Measurements from ENCODE around the gene STS. TPM values are rescaled to one million over a fixed set of nuclear protein-coding genes. Genes with fewer than 3 reads are reported as not detected.

The STS gene, protein sequence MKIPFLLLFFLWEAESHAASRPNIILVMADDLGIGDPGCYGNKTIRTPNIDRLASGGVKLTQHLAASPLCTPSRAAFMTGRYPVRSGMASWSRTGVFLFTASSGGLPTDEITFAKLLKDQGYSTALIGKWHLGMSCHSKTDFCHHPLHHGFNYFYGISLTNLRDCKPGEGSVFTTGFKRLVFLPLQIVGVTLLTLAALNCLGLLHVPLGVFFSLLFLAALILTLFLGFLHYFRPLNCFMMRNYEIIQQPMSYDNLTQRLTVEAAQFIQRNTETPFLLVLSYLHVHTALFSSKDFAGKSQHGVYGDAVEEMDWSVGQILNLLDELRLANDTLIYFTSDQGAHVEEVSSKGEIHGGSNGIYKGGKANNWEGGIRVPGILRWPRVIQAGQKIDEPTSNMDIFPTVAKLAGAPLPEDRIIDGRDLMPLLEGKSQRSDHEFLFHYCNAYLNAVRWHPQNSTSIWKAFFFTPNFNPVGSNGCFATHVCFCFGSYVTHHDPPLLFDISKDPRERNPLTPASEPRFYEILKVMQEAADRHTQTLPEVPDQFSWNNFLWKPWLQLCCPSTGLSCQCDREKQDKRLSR
- 1.7 to 2.4 TPM (median 1.8 TPM) in 5 replicates for total RNA-seq (2022; extraction: Qiagen RNA extraction)

GRCh38 chrX:7147413-7147977 is at the start of gene STS:
Gene STS (plus strand): TSS chrX:7147712. CDS start chrX:7253200, 105,488 bp downstream.

DNA sequence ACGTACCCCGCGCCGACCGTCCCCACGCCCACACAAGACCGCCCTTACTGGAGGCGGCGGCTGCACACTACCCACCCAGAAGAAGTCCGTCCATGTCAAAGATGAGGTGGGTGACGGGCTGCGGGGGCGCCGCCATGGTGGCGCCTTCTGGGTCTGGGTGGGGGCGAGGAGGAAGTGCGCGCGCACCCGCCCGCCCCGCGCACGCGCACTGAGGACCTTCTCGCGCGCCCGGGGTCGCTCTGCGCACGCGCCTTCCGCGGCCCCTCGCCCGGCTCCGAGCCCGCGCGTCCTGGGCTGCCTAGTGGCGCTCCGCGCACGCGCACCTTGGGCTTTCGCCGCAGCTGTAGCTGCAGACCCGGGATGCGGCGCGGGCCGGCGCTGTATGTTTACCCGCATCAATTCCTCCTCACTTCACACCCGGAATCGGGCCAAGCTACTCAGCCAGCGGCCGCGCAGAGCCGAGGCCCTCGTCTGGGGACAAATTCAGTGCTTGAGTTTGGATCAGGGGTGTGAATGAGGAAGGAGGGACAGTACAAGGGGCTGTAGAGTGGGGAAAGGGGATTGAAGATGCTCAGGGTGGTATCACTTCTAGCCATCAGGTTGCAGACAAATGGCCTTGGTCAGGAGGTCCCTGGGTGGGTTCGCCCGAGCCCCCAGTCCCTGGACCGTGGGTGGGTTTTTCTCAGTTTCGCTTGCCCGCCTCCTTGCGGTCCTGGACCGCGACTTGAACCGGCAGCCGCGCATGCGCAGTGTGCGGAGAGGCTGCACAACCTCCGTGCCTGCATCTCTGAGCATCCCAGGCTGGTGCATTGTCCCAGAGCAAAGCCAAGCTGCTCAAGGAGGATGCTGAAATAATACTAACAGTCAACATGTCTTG is 704 bp downstream of the STS start, which contains the start of gene PUDP:
Gene PUDP (minus strand): TSS at position 176 of the 877 bp plus-strand sequence. CDS start 40 bp downstream, at position 136.

Other genes starting within 250 kb of the STS start
- gene PUDP, start 441 bp downstream of the STS start, total RNA-seq (2022; extraction: Qiagen RNA extraction) = 22.8 to 30.5 TPM (median 23.7 TPM) in 5 replicates

Data from A549 treated with AZD2906 at 1 μM for 4 hours (cell line).